CD4-positive, alpha-beta T cell treated with Interleukin-17A for 4 hours (primary cell): ENCODE results near the gene TXNRD1.
"Not testable (repeated sequence)": the region's sequence is repeated elsewhere in the genome, so short reads cannot be mapped to it uniquely, and the experiment has no call there.

Source experiments
- DNase-seq: peaks from one replicate; pipeline ENCODE4 v3.0.0-alpha.2; 2020; ENCODE audit warnings: mixed read lengths

TXNRD1 gene

DNA sequence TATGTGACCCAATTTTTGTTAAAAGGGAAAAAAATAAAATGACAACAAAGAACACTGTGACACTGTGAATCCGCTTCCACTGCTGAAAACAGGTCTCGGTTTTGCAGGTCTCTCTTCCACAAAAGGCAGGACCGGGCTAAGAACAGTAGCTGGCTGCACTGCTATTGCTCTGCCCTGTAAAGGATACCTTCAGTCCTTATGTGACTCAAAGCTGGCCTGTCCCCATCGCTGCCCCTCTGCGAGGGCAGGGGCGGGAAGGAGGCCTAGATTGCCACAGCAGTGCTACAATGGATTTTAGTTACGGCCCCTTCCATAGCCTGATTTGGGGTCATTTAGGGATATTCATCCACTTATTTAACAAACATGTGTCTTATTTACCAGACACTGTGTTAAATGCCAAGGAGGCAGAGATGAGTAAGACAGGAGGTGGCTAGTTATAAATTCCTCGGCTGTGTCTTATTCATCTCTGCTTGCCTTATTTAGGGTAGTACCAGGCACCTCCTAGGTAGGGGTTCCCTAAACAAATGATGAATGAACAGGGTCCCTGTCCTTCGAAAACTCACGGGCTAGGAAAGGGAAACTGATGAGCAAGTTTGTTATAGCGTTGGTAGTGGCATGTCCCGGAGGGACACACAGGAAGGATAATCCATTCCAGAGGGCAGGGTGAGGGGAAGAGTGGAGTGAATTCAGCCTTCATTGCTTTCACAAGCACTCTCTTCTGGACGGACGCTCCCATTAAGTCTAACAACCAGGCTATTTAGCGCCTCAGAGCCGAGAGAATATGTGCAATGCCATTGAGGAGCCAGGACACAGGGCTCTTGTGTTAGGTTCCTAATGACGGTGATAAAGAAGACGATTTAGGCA, 161.3 kb downstream of the TXNRD1 start:
- no peak for DNase-seq

- DNase-seq = no peak
Observed at GRCh38 chr12:104377514-104377812, 161.9 kb downstream of the TXNRD1 start.

- DNase-seq = no peak
Observed at GRCh38 chr12:104378427-104378826, 162.8 kb downstream of the TXNRD1 start.

- no peak for DNase-seq
Observed at GRCh38 chr12:104381341-104381730, 165.8 kb downstream of the TXNRD1 start.

GRCh38 chr12:104381731-104382480, 166.3 kb downstream of the TXNRD1 start:
- peak; percentile 90 for DNase-seq

- no peak for DNase-seq
Observed at GRCh38 chr12:104384141-104384880, 168.7 kb downstream of the TXNRD1 start.

DNA sequence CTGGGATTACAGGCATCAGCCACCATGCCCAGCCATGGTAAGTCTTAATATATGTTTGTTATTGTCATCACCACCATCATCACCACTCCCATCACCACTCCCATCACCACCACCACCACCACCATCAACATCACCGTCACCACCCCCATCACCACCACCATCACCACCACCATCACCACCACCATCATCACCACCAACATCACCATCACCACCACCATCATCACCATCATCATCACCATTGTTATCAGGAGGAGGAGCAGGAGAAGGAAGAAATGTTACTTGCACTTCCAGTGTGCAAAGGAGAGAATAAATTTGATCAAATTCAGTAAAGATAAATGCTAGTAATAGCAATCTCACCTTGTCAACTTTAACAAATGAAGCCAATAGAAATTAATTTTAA, 169.9 kb downstream of the TXNRD1 start:
- DNase-seq = no peak

- no peak for DNase-seq
Observed at GRCh38 chr12:104386461-104386860, 170.9 kb downstream of the TXNRD1 start.

GRCh38 chr12:104387190-104387589, 171.6 kb downstream of the TXNRD1 start:
- no peak for DNase-seq

- not testable (repeated sequence) for DNase-seq
Observed at GRCh38 chr12:104394086-104394485, 178.5 kb downstream of the TXNRD1 start.
